Sigmoid colon (tissue), 3 donors: ENCODE results near the gene TSEN54.
"Not testable (repeated sequence)": the region's sequence is repeated elsewhere in the genome, so short reads cannot be mapped to it uniquely, and the experiment has no call there.

Source experiments
- CTCF ChIP-seq, 4 experiments: fragments of 450-650 bp in 3 of 4; fragments of 200-600 bp in 1 of 4; IDR thresholded peaks; one replicate each; pipeline ENCODE4 v1.5.1; 2016 to 2019; ENCODE audit warnings: antibody characterized with exemption in 4 of 4, mild to moderate bottlenecking in 3 of 4, moderate library complexity in 2 of 4
- POLR2A ChIP-seq, 2 donors: fragments of 450-650 bp; IDR thresholded peaks; one replicate each; pipeline ENCODE4 v1.6.1; 2016; ENCODE audit warnings: antibody characterized with exemption in 2 of 2, mild to moderate bottlenecking in 2 of 2, moderate library complexity in 2 of 2

- not testable (repeated sequence) for TF ChIP-seq CTCF, POLR2A (IDR thresholded peaks at IDR 0.05)
Observed at GRCh38 chr17:75477490-75477862, 38.9 kb upstream of the TSEN54 start.
